ENCODE results near the gene EGFL8. TPM values are rescaled to one million over a fixed set of nuclear protein-coding genes. Genes with fewer than 3 reads are reported as not detected.

Gene EGFL8
- total and polyA plus RNA-seq, 9 of the 15 experiments (the other 6 are each of a cell fraction or from before 2014, with no cell fraction given), result 2.2 to 47.4 (median 14.2) TPM

DNA sequence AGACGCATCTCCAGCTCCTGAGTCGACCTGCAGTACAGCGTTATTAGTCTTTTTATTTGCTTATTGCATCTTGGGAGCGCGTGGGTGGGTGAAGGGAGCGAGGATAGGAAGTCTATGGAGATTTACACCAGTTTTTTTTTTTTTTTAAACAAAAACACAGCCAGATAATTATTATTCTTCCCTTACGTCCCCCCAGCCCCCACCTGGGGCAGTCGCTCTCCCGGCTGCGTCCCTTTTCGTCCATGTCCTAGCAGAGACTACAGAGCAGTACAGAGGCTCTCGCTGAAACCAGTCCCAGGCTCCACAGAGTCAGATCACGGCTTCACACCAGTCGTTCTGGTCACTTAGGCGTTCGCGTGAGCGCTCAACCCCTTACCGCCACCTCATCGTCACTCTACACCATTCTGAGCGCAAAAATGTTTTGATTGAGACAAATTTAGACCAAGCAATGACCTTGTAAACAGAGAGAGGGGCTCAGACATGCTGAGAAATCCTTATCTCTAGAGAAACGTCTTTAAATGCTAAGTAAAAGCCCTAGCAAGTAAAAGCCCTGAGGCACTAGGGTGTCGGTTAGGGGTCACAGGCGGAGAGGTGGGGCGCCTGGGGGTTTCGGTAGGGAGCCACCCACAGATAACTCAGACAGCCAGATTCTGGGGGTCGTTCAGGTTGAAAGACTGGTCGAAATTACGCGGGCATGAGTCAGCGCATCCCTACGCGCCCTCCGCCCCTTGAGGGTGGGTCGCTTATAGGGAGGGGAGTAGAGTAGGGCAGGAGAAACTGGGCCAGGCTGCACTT, 11.4 kb upstream of the EGFL8 start (continued):
- TF ChIP-seq C11orf30 (IDR thresholded peaks at IDR 0.05; ENCODE audit: low read depth) (peak; percentile 57; the same call in 1 of the 2 replicates), POLR2A (conservative IDR thresholded peaks at IDR 0.05) (no peak), MAZ (CRISPR knock-in tag; conservative IDR thresholded peaks at IDR 0.05 in 1 of 2, IDR thresholded peaks at IDR 0.05 in 1 of 2) (0 out of 4 replicates have a peak, but pooled peaks of 1 of the 2 experiments have one; percentile 11), PHF21A (IDR thresholded peaks at IDR 0.05; ENCODE audit: borderline replicate concordance, low read depth) (peak; percentile 40; the same call in 1 of the 2 replicates), NFATC3 (IDR thresholded peaks at IDR 0.05) (no peak), MCM5 (IDR thresholded peaks at IDR 0.05; ENCODE audit: low read depth) (no peak), ZNF830 (CRISPR knock-in tag; IDR thresholded peaks at IDR 0.05) (no peak), SNIP1 (IDR thresholded peaks at IDR 0.05; ENCODE audit: low read depth) (no peak), HNRNPLL (IDR thresholded peaks at IDR 0.05; ENCODE audit: low read depth, low read length, poor library complexity, severe bottlenecking) (peak; percentile 8), IFI16 (CRISPR knock-in tag; IDR thresholded peaks at IDR 0.05) (no peak), TCF3 (CRISPR knock-in tag; IDR thresholded peaks at IDR 0.05) (no peak), HCFC1 (IDR thresholded peaks at IDR 0.05; ENCODE audit: low read depth, low read length) (no peak), ZNF507 (tag; conservative IDR thresholded peaks at IDR 0.05) (no peak), CEBPG (CRISPR knock-in tag; IDR thresholded peaks at IDR 0.05) (no peak), CEBPG (tag; conservative IDR thresholded peaks at IDR 0.05 in 1 of 2, IDR thresholded peaks at IDR 0.05 in 1 of 2) (no peak), CBX2 (IDR thresholded peaks at IDR 0.05; ENCODE audit: insufficient read depth, low read length, poor library complexity, severe bottlenecking) (no peak), NFYB (IDR thresholded peaks at IDR 0.05; ENCODE audit: extremely low read depth, insufficient read length) (no peak), HDAC6 (IDR thresholded peaks at IDR 0.05; ENCODE audit: low read depth, low read length) (no peak), XRCC4 (IDR thresholded peaks at IDR 0.05; ENCODE audit: extremely low read depth, insufficient read depth, insufficient read length) (no peak), NELFE (IDR thresholded peaks at IDR 0.05; ENCODE audit: insufficient read depth, insufficient read length) (no peak)
- TF ChIP-seq, protein P1, sequence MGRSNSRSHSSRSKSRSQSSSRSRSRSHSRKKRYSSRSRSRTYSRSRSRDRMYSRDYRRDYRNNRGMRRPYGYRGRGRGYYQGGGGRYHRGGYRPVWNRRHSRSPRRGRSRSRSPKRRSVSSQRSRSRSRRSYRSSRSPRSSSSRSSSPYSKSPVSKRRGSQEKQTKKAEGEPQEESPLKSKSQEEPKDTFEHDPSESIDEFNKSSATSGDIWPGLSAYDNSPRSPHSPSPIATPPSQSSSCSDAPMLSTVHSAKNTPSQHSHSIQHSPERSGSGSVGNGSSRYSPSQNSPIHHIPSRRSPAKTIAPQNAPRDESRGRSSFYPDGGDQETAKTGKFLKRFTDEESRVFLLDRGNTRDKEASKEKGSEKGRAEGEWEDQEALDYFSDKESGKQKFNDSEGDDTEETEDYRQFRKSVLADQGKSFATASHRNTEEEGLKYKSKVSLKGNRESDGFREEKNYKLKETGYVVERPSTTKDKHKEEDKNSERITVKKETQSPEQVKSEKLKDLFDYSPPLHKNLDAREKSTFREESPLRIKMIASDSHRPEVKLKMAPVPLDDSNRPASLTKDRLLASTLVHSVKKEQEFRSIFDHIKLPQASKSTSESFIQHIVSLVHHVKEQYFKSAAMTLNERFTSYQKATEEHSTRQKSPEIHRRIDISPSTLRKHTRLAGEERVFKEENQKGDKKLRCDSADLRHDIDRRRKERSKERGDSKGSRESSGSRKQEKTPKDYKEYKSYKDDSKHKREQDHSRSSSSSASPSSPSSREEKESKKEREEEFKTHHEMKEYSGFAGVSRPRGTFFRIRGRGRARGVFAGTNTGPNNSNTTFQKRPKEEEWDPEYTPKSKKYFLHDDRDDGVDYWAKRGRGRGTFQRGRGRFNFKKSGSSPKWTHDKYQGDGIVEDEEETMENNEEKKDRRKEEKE (IDR thresholded peaks at IDR 0.05; ENCODE audit: borderline replicate concordance in 1 of 2, control insufficient read depth in 1 of 2, low read depth in 2 of 2, low read length in 1 of 2), result no peak
- TF ChIP-seq, protein P2, sequence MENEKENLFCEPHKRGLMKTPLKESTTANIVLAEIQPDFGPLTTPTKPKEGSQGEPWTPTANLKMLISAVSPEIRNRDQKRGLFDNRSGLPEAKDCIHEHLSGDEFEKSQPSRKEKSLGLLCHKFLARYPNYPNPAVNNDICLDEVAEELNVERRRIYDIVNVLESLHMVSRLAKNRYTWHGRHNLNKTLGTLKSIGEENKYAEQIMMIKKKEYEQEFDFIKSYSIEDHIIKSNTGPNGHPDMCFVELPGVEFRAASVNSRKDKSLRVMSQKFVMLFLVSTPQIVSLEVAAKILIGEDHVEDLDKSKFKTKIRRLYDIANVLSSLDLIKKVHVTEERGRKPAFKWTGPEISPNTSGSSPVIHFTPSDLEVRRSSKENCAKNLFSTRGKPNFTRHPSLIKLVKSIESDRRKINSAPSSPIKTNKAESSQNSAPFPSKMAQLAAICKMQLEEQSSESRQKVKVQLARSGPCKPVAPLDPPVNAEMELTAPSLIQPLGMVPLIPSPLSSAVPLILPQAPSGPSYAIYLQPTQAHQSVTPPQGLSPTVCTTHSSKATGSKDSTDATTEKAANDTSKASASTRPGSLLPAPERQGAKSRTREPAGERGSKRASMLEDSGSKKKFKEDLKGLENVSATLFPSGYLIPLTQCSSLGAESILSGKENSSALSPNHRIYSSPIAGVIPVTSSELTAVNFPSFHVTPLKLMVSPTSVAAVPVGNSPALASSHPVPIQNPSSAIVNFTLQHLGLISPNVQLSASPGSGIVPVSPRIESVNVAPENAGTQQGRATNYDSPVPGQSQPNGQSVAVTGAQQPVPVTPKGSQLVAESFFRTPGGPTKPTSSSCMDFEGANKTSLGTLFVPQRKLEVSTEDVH (IDR thresholded peaks at IDR 0.05; ENCODE audit: low read depth, partially characterized antibody), result peak; percentile 21

Measured in K562 (cell line).